DOHH2 (cell line): ENCODE measurements around the gene ITPK1.

ENCODE experiments used
- H3F3A ChIP-seq: fragments of 200-600 bp; sonication (generic), shearing (Covaris generic); 2 replicates; pipeline ENCODE4 v1.6.0; 2016; ENCODE audit warnings: antibody characterized with exemption, mild to moderate bottlenecking; ENCODE audit not compliant: control insufficient read depth, insufficient read depth
- H3K27ac ChIP-seq: fragments of 200-600 bp; sonication (generic); 2 replicates; pipeline ENCODE4 v1.5.1; 2014; ENCODE audit warnings: low read depth, mild to moderate bottlenecking, low read length, moderate library complexity
- H3K27me3 ChIP-seq: fragments of 200-600 bp; sonication (generic); 2 replicates; pipeline ENCODE4 v1.6.1; 2014; ENCODE audit warnings: mild to moderate bottlenecking, low read length, mixed read lengths; ENCODE audit not compliant: control insufficient read depth
- H3K36me3 ChIP-seq: fragments of 200-600 bp; sonication (generic); 2 replicates; pipeline ENCODE4 v1.6.1; 2014; ENCODE audit warnings: mild to moderate bottlenecking, low read length, moderate library complexity, mixed read lengths; ENCODE audit not compliant: control insufficient read depth
- H3K4me1 ChIP-seq: fragments of 200-600 bp; sonication (generic); 2 replicates; pipeline ENCODE4 v1.6.1; 2014; ENCODE audit warnings: mild to moderate bottlenecking, low read length, mixed read lengths; ENCODE audit not compliant: control insufficient read depth
- H3K4me2 ChIP-seq: fragments of 200-600 bp; sonication (generic); 2 replicates; pipeline ENCODE4 v1.6.0; 2014; ENCODE audit warnings: mild to moderate bottlenecking, low read length, moderate library complexity
- H3K4me3 ChIP-seq: fragments of 200-600 bp; sonication (generic); 2 replicates; pipeline ENCODE4 v1.5.1; 2014; ENCODE audit warnings: mild to moderate bottlenecking, low read length, mixed read lengths
- H3K79me2 ChIP-seq: fragments of 200-600 bp; sonication (generic); 2 replicates; pipeline ENCODE4 v1.6.1; 2014; ENCODE audit warnings: mild to moderate bottlenecking, low read length, mixed read lengths; ENCODE audit not compliant: control insufficient read depth
- H3K9me2 ChIP-seq: fragments of 200-600 bp; sonication (generic); replicated peaks from 2 replicates; pipeline ENCODE4 v1.6.1; 2014; ENCODE audit warnings: mild to moderate bottlenecking, low read length, mixed read lengths; ENCODE audit not compliant: control insufficient read depth
- H3K9me3 ChIP-seq: fragments of 200-600 bp; sonication (generic); 2 replicates; pipeline ENCODE4 v1.6.1; 2014; ENCODE audit warnings: antibody characterized with exemption, low read length, mixed read lengths; ENCODE audit not compliant: control insufficient read depth, insufficient read depth
- H4K20me1 ChIP-seq: fragments of 200-600 bp; sonication (generic); 2 replicates; pipeline ENCODE4 v1.6.0; 2014; ENCODE audit warnings: low read depth, mild to moderate bottlenecking, antibody characterized with exemption, low read length, moderate library complexity; ENCODE audit not compliant: control insufficient read depth, insufficient read depth
- CTCF ChIP-seq: fragments of 200-600 bp; sonication (generic); IDR thresholded peaks from one replicate; pipeline ENCODE4 v1.5.1; 2014; ENCODE audit warnings: antibody characterized with exemption, mild to moderate bottlenecking, low read depth, low read length; ENCODE audit not compliant: poor library complexity, severe bottlenecking
- EZH2phosphoT487 ChIP-seq: fragments of 200-600 bp; sonication (generic); IDR thresholded peaks from 2 replicates; pipeline ENCODE4 v1.6.1; 2017; ENCODE audit warnings: borderline replicate concordance, mild to moderate bottlenecking, antibody characterized with exemption, low read length, moderate library complexity, mixed read lengths

ITPK1 gene

DNA sequence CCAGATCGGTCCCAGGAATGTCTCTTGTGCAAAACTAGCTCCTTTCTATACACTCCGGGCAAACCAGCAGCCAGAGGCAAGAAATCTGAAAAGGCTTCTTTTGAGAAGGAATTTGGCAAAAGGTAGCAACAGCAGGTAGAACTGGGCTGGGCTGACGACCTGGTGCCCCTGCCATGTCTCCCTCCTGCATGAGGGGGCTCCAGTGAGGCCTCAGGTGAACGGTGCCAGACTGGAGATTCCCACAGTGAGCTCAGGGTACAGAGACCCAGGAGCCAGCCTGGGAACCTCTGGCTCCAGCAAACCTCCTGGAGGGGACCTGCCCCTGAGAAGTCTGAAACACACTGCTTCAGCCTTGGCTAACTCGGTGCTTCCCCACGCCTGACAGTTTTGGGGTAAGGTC is 10.8 kb downstream of the ITPK1 start:
- Histone ChIP-seq H3F3A (no peaks in the 10 kb centered on the region), H3K4me1 (peaks cover 8% of the 10 kb centered on the region), H3K9me2 (no peaks in the 10 kb centered on the region), H4K20me1 (peaks cover 9% of the 10 kb centered on the region; the same call in 1 of the 2 replicates), H3K27ac (no peak overlapping the region), H3K79me2 (peaks cover 7% of the 10 kb centered on the region; the same call in 1 of the 2 replicates), H3K9me3 (no peaks in the 10 kb centered on the region), H3K4me2 (no peak overlapping the region), H3K27me3 (no peaks in the 10 kb centered on the region), H3K36me3 (no peaks in the 10 kb centered on the region), H3K4me3 (no peak overlapping the region)
- no peak for TF ChIP-seq EZH2phosphoT487

DNA sequence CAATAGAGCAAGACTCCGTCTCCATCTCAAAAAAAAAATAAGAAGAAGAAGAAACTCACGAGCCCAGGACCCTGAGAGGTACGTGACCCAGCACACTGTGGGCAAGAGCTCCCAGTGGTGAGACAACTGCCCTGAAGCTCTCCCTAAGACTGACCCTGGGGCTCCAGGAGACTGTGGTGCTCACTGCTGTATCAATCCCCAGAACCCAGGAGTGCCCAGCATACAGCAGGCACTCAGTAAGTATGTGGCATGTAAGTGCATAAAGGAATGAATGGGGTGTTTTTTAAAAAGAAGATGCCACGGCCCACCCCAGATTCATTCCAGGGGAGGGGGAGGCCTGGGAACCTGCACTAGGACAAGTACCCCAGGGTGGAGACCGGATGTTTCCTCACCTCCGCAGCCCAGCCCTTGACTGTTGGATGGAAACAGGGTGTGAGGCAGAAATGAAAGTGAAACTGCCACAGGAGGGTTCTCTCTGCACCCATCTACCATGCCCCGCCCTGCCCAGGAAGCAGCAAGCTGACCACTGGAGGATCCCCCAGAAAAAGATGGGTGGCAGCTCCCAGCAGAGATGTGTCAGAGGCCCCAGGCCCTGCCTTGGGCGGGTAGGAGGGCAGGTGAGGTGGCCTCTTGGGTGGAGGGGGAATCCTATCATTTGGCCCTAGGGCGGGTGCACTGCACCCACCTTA is 12.2 kb downstream of the ITPK1 start:
- peaks cover 7% of the 10 kb centered on the region; the same call in 1 of the 2 replicates for H3K79me2 ChIP-seq
- peaks cover 8% of the 10 kb centered on the region for H3K4me1 ChIP-seq
- H3F3A ChIP-seq, result no peaks in the 10 kb centered on the region
- no peak for TF ChIP-seq CTCF
- TF ChIP-seq EZH2phosphoT487, result no peak
- H3K27me3 ChIP-seq, result no peaks in the 10 kb centered on the region
- no peaks in the 10 kb centered on the region for H3K9me3 ChIP-seq
- H3K9me2 ChIP-seq, result no peaks in the 10 kb centered on the region
- peaks cover 9% of the 10 kb centered on the region; the same call in 1 of the 2 replicates for H4K20me1 ChIP-seq
- H3K4me2 ChIP-seq, result peak overlapping the region; percentile 8; the same call in 1 of the 2 replicates
- no peak overlapping the region for H3K27ac ChIP-seq
- H3K4me3 ChIP-seq, result no peak overlapping the region
- no peaks in the 10 kb centered on the region for H3K36me3 ChIP-seq

DNA sequence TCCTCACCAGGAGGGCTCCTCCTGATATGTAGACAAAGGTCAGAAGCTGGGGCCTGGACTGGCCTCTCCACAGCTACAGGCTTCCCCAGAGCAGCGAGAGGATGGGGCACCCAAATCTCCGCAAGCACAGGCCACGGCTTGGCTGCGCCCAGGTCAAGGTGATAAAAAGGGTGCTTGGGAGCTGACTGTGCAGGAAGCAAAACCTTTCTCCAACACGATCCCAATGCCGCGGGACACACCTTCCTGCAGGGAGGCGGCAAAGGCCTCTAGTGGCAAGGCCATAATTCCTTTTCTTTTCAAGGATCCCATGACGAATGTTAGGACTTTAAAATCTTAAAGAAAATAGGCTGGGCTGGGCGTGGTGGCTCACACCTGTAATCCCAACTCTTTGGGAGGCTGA is 13.6 kb downstream of the ITPK1 start:
- no peaks in the 10 kb centered on the region for H3K9me3 ChIP-seq
- no peak overlapping the region for H3K4me2 ChIP-seq
- TF ChIP-seq CTCF, result no peak
- TF ChIP-seq EZH2phosphoT487, result no peak
- H3K27me3 ChIP-seq, result no peaks in the 10 kb centered on the region
- H3K36me3 ChIP-seq, result no peaks in the 10 kb centered on the region
- no peak overlapping the region for H3K4me3 ChIP-seq
- no peaks in the 10 kb centered on the region; the same call in 1 of the 2 replicates for H3K79me2 ChIP-seq
- H3K27ac ChIP-seq, result no peak overlapping the region
- no peaks in the 10 kb centered on the region for H3K9me2 ChIP-seq
- H3K4me1 ChIP-seq, result peaks cover 8% of the 10 kb centered on the region
- 0 out of 2 replicates have a peak, but pooled peaks cover 5% of the 10 kb centered on the region for H4K20me1 ChIP-seq
- H3F3A ChIP-seq, result no peaks in the 10 kb centered on the region

DNA sequence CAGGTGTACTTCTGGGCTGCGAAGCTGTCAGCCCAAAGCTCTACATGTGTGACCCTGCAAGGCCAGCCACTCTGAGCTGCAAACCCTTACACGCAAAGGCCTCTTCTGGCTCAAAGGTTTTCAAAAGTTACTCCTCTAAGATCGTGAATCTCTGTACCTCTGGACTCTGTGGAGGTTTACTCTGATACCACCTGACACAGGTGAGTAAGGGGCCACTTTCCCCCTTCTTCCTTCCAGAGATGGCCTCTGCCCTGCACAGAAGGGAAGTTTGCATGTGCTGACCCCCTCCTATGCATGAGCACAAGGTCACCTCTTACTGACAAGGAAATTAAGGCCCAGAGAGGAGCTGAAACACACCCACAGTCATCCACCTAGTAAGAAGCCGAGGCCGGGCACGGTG is 14.5 kb downstream of the ITPK1 start:
- no peak for TF ChIP-seq CTCF
- no peak for TF ChIP-seq EZH2phosphoT487
- H3K4me1 ChIP-seq, result peaks cover 8% of the 10 kb centered on the region
- H3F3A ChIP-seq, result no peaks in the 10 kb centered on the region
- H3K27me3 ChIP-seq, result no peaks in the 10 kb centered on the region
- H3K79me2 ChIP-seq, result no peaks in the 10 kb centered on the region; the same call in 1 of the 2 replicates
- no peak overlapping the region for H3K4me3 ChIP-seq
- H3K36me3 ChIP-seq, result no peaks in the 10 kb centered on the region
- H4K20me1 ChIP-seq, result 0 out of 2 replicates have a peak, but pooled peaks cover 5% of the 10 kb centered on the region
- H3K4me2 ChIP-seq, result no peak overlapping the region
- H3K9me3 ChIP-seq, result no peaks in the 10 kb centered on the region
- H3K27ac ChIP-seq, result no peak overlapping the region
- H3K9me2 ChIP-seq, result no peaks in the 10 kb centered on the region
